Left kidney (tissue), 2 donors: ENCODE results near the gene SHANK3. TPM values are rescaled to one million over a fixed set of nuclear protein-coding genes. Genes with fewer than 3 reads are reported as not detected.
"Not testable (repeated sequence)": the region's sequence is repeated elsewhere in the genome, so short reads cannot be mapped to it uniquely, and the experiment has no call there.

Source experiments
- DNase-seq: peaks from one replicate; pipeline ENCODE4 v3.0.0-alpha.2; 2013
- polyA plus RNA-seq: library from polyadenylated mRNA; unstranded; fragments of 120-200 nt; gene quantifications from one replicate; pipeline ENCODE4 v1.2.1, GENCODE V29; 2013; ENCODE audit not compliant: insufficient read length

The SHANK3 gene
- polyA plus RNA-seq, 1 donor, result 13.6 TPM

- not testable (repeated sequence) for DNase-seq
Observed at GRCh38 chr22:50643821-50644101, 28.9 kb upstream of the SHANK3 start.

- no peak for DNase-seq
Observed at GRCh38 chr22:50653256-50653655, 19.4 kb upstream of the SHANK3 start.

- DNase-seq, result not testable (repeated sequence)
Observed at GRCh38 chr22:50654664-50655063, 18.0 kb upstream of the SHANK3 start.

DNA sequence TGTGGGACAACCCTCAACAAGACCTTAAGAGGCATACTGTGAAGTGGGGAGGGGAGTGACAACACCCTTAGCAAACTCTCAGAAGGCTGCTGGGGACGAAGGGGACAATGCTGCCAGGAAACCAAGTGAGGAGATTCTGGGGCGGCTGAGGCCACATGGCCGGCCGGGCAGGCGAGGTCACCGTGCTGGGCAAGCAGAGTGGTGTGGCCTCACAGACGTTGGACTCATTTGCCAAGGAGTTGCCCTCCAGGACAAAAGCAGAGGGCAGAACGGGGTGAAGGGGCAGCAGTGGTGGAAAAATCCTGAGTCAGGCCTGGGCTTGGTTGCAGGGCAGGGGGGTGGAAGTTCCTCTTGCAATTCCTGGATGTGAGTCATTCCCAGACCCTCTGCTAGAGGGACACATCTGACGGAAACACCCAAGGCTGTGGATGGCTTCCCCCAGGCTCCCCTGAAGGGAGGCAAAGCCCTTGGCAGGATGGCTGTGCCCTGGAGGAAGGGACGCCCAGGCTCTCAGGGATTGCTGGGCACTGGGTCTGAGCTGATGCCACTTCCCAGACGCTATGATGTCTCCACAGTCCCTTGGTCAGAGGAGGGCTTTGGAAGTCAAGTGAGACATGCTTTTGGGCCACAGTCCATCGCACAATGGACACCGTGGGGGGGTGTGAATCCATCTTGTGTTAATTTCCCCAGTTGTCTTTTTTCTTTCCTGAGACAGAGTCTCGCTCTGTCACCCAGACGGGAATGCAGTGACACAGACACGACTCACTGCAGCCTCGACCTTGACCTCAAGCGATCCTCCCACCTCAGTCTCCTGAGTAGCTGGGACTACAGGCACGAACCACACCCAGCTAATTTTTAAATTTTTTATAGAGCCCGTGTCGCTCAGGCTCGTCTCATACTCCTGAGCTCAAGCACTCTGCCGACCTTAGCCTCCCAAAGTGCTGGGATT, 16.2 kb upstream of the SHANK3 start:
- no peak for DNase-seq

GRCh38 chr22:50657925-50658324, 14.7 kb upstream of the SHANK3 start:
- DNase-seq, result no peak

- not testable (repeated sequence) for DNase-seq
Observed at GRCh38 chr22:50659711-50660110, 12.9 kb upstream of the SHANK3 start.

GRCh38 chr22:50660306-50660705, 12.3 kb upstream of the SHANK3 start:
- DNase-seq, result no peak

DNA sequence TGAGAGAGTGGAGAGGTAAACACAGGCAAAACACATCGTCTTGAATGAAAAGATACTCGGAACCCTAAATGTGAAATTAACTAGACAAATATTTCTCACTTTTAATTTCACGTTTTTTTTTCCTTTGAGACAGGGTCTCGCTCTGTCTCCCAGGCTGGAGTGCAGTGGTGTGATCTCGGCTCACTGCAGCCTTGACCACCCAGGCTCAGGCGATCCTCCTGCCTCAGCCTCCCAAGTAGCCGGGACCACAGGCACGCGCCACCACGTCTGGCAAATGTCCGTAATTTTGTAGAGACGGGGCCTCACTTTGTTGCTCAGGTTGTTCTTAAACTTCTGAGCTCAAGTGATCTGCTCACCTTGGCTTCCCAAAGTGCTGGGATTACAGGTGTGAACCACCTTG, 7.4 kb upstream of the SHANK3 start:
- DNase-seq, result no peak

- DNase-seq, result no peak
Observed at GRCh38 chr22:50665738-50666137, 6.9 kb upstream of the SHANK3 start.

DNA sequence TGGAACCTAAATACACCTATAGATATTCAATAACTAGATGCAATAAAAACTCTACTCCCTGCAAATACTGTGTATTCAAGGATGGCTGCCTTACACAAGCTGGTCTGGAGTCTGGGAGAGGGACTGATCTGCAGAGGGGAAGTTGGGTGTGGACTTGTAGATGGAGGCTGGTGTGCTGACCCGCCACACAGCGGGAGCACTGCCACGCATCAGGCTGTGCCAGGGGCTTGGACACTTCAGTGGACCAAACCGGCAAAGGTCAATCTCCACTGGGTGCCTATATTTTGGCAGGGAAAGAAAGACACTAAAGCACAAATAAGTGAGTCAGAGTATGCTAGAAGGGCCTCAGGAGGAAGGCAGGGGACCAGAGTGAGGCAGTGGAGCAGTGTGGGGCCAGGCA, 2.1 kb upstream of the SHANK3 start:
- no peak for DNase-seq

DNA sequence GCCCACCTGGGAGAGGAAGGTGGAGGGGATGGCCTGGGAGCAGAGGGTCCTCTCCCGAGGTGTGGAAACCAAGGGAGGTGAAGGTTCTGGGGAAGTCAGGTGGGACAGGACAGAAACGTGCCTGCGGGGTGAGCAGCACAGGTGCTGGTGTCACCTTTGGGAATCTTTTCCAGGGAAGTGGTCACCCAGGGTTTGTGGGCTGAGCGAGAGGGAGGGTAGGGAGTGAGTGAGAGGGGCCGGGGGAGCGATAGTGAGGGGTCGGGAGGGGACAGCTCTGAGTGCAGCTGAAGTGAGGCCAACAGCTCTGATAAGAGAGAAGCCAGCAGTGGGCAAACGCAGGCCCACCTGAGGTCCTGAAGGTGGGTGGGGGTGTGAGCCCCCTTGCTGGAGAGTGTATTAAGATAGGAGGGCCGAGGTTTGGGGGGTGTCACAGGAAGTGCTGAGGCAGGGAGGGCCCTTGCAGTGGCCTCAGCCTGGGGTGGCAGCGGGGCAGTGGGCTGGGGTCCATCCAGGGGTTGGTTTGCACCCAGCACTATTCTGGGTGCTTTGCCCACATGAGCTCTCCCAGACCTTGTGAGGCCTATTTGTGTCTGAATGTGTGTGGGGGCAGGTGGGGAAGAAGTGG, 1.6 kb upstream of the SHANK3 start:
- DNase-seq, result no peak

DNA sequence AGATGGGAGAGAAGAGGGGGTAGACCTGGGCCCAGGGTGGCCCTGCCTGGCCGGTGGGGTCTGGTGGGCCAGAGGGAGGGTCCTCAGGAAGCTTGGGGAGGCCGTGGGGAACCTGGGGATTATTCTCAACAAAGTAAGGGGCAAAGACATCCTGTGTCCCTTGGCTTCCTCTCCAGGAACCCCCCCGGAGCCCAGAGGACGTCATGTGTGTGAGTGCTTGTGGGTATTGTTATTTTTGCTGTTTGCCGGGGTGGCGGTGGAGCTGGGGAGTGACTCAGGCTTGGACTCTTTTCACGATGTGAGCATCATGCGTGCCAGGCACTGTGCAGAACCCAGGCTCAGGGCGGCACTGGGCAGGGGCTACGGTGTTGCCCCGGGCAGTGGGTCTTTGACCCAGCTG, 982 bp upstream of the SHANK3 start:
- DNase-seq, result no peak

DNA sequence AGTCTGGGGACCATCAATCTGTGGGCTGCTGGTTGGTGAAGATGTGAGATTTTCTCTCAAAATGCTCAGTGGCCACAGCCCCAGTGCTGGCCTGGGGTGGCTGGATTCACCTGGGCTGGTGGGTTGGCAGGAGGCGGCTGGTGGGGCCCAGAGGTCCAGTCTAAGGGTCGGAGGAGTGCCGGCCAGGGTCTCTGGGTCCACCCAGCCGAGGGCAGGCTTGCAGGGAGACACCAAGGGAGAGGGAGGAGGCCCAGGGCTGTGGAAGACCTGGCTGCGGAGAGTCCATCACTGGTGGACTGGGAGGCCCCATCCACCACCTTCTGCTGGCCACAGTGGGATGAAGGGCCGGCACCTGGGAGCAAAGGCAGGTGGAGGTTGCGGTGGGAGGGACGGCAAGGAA, 582 bp upstream of the SHANK3 start:
- DNase-seq, result no peak

- DNase-seq, result no peak
Observed at GRCh38 chr22:50673231-50674129, 857 bp downstream of the SHANK3 start.

- DNase-seq, result no peak
Observed at GRCh38 chr22:50674130-50674500, 1.5 kb downstream of the SHANK3 start.

- DNase-seq, result peak; percentile 53
Observed at GRCh38 chr22:50674606-50675552, 2.3 kb downstream of the SHANK3 start.

DNA sequence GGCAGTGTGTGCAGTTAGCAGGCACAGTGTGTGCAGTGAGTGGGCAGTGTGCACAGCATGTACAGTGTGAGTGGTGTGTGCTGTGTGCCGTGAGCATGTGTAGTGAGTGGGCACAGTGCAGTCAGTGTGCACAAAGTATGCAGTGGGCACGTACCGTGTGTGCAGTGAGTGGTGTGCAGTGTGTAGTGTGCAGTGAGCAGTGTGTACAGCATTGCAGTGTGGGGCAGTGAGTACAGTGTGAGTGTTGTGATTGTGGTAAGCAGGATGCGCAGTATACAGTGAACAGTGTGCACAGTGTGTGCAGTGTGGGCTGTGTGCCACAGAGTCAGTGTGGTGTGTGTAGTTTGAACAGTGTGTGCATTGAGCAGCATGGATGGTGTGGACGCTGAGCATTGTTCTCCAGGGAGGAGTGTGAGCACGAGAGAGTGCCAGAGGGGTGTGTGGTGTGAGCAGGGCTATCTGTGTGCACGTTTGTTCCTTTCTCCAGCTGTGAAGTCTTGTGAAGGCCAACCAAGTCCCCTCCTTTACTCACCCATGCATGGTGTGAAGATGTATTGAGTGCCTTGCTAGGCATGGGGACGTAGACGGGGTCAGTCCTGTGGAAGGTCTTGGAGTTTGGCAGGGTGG, 3.0 kb downstream of the SHANK3 start:
- DNase-seq, result no peak

GRCh38 chr22:50676180-50676636, 3.6 kb downstream of the SHANK3 start:
- DNase-seq, result no peak

GRCh38 chr22:50676661-50677492, 4.3 kb downstream of the SHANK3 start:
- no peak for DNase-seq
